Calu3 (cell line): ENCODE results near the gene CA12. TPM values are rescaled to one million over a fixed set of nuclear protein-coding genes. Genes with fewer than 3 reads are reported as not detected.

Experiments used
- BruUV-seq: library from RNA; stranded (reverse); fragments of 400-500 nt; replicated peaks from 2 replicates; lab custom pipeline; 2021; lab: Mats Ljungman, UMichigan
- CTCF ChIA-PET: fragments of 300-600 bp; sonication (Branson Sonifier 250); formaldehyde crosslinking; loops from one replicate; lab custom pipeline; 2022; ENCODE audit warnings: antibody characterized with exemption; lab: Charles Lee
- DNase-seq: peaks from one replicate; pipeline ENCODE4 v3.0.0; 2022
- H3K27ac Mint-ChIP-seq: one replicate; pipeline ENCODE4 v1.8.0; 2022; ENCODE audit warnings: mixed read lengths; ENCODE audit not compliant: unreplicated experiment
- H3K27me3 Mint-ChIP-seq: one replicate; pipeline ENCODE4 v1.8.0; 2022; ENCODE audit warnings: mixed read lengths; ENCODE audit not compliant: unreplicated experiment
- H3K36me3 Mint-ChIP-seq: one replicate; pipeline ENCODE4 v1.8.0; 2022; ENCODE audit warnings: mild to moderate bottlenecking, moderate library complexity, mixed read lengths; ENCODE audit not compliant: insufficient read depth, unreplicated experiment
- H3K4me1 Mint-ChIP-seq: one replicate; pipeline ENCODE4 v1.8.0; 2022; ENCODE audit warnings: mild to moderate bottlenecking, low read depth, mixed read lengths; ENCODE audit not compliant: unreplicated experiment
- H3K4me3 Mint-ChIP-seq: one replicate; pipeline ENCODE4 v1.8.0; 2022; ENCODE audit warnings: mild to moderate bottlenecking, low read depth, moderate library complexity, mixed read lengths; ENCODE audit not compliant: unreplicated experiment
- H3K9me3 Mint-ChIP-seq: one replicate; pipeline ENCODE4 v1.8.0; 2022; ENCODE audit warnings: low read depth, mixed read lengths; ENCODE audit not compliant: unreplicated experiment
- CTCF ChIP-seq: fragments of 200-600 bp; IDR thresholded peaks from one replicate; pipeline ENCODE4 v1.8.0; 2022; ENCODE audit warnings: antibody characterized with exemption; ENCODE audit not compliant: unreplicated experiment
- intact Hi-C: fragments of 100-400 bp; cut with micrococcal nuclease; formaldehyde crosslinking; loops from one replicate; pipeline ENCODE4 v1.10.0; 2022; ENCODE audit not compliant: unreplicated experiment
- total RNA-seq: library from RNA; stranded (reverse); gene quantifications from 2 replicates; pipeline ENCODE4 v1.2.3, GENCODE V29; 2022

CA12 gene
- total RNA-seq, 1 experiment from 2014 or later: 21.5 TPM

DNA sequence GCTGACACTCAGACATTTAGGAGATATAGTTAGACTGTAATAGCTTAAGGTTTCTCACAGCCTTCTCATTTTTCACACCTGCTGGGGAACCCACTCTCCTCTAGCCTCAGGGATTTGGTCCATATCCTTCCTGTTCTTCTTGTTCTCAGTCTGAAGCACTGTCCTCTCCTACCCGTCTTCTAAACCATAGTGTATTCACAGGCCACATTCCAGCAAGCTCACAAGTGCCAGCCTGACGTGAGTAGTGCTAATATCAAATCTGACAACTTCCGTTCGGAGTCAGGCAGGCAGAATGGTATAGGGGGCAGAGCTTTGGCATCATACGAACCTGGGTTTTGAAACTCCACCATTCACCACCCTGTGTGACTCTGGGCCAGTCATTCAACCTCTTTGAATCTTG lies 6.9 kb upstream of the CA12 start:
- Mint-ChIP-seq H3K27me3 (peaks cover 7% of the 10 kb centered on the region), H3K9me3 (peaks cover 3% of the 10 kb centered on the region), H3K27ac (no peak overlapping the region), H3K36me3 (peaks cover 7% of the 10 kb centered on the region), H3K4me3 (no peak overlapping the region), H3K4me1 (peaks cover 76% of the 10 kb centered on the region)
- no peak for TF ChIP-seq CTCF
- intact Hi-C loops: no loop called here
- CTCF ChIA-PET: interaction anchor here (0.7 to 1.6 kb wide), 3 partner anchors 14 to 332 kb away, joined by 4 to 6 read pairs (median 5); no protein-coding TSS in a partner anchor
- no peak for DNase-seq
- BruUV-seq: no TSS peak

- no peak overlapping the region for H3K4me3 Mint-ChIP-seq
- H3K27me3 Mint-ChIP-seq: peaks cover 7% of the 10 kb centered on the region
- no TSS peak for BruUV-seq
- CTCF ChIA-PET: interaction anchor here (1.1 kb wide), 1 partner anchor 21 kb away, joined by 5 read pairs; no protein-coding TSS in a partner anchor
- intact Hi-C loops: no loop called here
- peaks cover 3% of the 10 kb centered on the region for H3K9me3 Mint-ChIP-seq
- no peak for TF ChIP-seq CTCF
- peaks cover 9% of the 10 kb centered on the region for H3K36me3 Mint-ChIP-seq
- H3K4me1 Mint-ChIP-seq: peaks cover 77% of the 10 kb centered on the region
- H3K27ac Mint-ChIP-seq: no peak overlapping the region
- no peak for DNase-seq
Measured at GRCh38 chr15:63387748-63388493, 6.3 kb upstream of the CA12 start.

DNA sequence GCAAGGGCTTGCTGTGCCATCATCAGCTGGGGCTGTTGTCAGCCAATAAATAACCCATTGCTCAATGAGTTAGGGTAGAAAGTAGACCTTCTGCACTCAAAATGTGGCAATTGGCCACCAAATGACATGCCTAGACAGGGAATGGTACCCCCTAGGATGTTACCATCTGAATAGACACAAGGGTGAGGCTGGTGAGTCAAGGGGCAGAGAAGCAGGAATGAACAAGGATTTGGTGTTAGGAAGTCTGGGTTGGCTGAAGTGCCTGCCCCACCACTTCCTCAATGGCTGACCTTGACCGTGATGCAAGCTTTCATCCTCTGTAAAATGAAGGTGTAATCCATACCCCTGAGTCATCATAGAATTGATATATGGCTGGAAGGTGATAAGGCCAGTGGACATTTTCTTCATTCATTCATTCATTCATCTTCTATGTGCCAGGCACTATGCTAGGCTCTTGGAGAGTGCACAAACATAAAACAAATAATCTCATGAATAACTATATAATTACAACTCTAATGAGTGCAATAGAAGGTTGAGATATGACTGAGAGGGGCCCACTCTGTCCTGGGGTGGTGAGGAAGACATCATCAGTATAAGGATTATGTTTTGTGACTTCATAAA lies 4.4 kb upstream of the CA12 start:
- Mint-ChIP-seq H3K27ac (no peak overlapping the region), H3K4me3 (no peak overlapping the region), H3K4me1 (peaks cover 76% of the 10 kb centered on the region), H3K9me3 (peaks cover 3% of the 10 kb centered on the region), H3K36me3 (peaks cover 28% of the 10 kb centered on the region), H3K27me3 (no peaks in the 10 kb centered on the region)
- CTCF ChIA-PET: no interaction called here
- intact Hi-C loops: no loop called here
- TF ChIP-seq CTCF: no peak
- DNase-seq: no peak
- no TSS peak for BruUV-seq

DNA sequence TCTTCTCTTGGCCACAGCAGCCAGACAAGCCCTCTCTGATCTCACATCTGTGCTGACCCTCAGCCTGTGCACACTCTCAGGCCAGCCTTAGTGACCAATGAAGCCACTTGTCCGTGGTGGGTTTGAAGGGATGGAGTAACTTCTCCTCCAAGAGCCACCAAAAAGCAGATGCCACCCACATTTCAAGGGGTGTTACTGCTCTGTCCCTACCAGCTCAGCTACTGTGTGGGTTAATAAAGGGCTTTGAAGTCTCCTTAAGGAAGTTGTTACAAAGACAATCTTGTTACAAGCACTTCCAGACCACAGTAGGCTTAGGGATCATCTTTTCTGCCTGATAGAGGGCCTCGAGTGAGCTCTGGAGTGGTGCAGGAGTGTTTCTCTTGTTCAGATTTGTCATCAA lies 3.3 kb upstream of the CA12 start:
- Mint-ChIP-seq H3K9me3 (peaks cover 3% of the 10 kb centered on the region), H3K4me3 (no peak overlapping the region), H3K27me3 (no peaks in the 10 kb centered on the region), H3K27ac (peak overlapping the region; percentile 34), H3K4me1 (peaks cover 78% of the 10 kb centered on the region), H3K36me3 (peaks cover 24% of the 10 kb centered on the region)
- TF ChIP-seq CTCF: no peak
- intact Hi-C loops: loop anchor here (5.0 kb wide), 1 partner anchor 43 kb away; no protein-coding TSS in a partner anchor
- BruUV-seq: no TSS peak
- CTCF ChIA-PET: no interaction called here
- no peak for DNase-seq
